HG02571 (cell line): Measurements from ENCODE around the gene EGLN3.

Experiments used
- ATAC-seq: cut with Tn5 transposase; IDR thresholded peaks from one replicate; pipeline ENCODE4 v1.9.1; 2021; ENCODE audit warnings: mild to moderate bottlenecking, moderate library complexity; ENCODE audit not compliant: unreplicated experiment

EGLN3 gene

DNA sequence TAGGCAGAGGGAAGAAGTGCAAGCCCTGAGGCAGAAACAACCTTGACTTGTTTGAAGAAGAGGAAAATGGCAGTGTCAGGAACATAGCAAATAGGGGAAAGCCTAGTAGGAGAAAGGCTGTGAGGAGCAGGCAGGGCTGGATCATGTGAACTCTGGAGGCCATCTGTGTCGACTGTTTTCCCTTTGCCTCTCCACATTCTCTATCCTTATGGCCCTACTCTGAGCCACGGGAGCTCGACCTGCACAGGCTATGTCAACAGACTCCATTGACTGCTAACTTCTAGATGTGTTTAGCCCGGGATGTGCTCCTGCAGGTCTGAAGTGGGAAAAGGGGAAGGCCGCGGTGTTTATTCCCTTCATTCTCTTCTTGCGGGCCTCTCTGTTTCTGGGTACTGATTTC lies 35.2 kb downstream of the EGLN3 start:
- ATAC-seq = no peak

- ATAC-seq = no peak
Measured at GRCh38 chr14:33914676-33915516, 36.0 kb downstream of the EGLN3 start.

- ATAC-seq = no peak
Measured at GRCh38 chr14:33911046-33911445, 39.8 kb downstream of the EGLN3 start.

DNA sequence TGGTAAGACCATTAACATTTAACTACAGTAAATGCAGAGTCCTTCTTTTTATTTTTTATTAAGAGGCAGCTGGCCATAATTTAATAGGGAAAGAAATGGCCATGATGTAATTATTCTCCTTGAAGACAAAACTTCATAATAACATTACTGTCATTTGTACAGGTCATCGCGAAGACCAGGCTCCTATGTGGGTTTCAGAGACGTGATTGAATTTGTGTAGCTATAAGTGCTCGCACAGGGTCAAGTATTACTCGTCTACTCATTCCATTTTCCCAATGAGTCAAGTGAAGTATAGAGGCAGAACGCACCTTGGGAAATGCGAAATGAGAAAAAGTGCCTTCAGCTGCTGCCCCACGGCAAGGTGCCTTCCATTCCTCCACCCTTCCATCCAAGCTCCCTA lies 40.4 kb downstream of the EGLN3 start:
- no peak for ATAC-seq

DNA sequence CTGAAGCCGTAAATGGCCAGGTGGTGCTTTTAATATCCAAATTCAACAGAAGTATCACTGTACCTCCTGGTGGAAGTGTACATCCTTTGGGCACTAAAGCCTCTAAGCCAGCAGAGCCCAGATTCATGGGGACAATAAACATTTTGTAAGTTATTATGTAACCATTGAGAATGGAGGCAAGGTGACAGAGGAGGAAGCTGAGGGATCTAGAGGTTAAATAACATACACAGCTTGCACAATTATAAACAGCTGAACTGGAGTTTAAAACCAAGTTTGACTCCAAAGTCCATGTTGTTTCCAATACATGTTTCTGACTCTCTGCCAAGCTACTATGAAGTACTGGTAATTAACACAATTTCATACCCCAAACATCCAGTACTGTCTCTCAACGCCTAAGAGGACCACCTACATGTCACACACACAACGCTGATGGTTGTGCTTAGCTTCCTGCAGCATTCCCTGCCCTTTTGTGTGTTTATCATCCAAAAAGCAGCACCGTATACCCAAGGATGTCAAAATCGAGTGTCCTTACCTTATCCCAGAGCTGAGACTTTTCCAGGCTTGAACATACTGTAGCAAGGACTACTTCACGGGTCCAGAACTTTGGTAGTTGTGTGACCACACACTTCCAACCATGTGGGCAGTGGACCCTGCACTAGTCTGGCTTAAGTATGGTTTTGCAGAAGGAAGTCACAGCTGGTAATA lies 41.3 kb downstream of the EGLN3 start:
- ATAC-seq = no peak

GRCh38 chr14:33908540-33909223 lies 42.2 kb downstream of the EGLN3 start:
- ATAC-seq = no peak

DNA sequence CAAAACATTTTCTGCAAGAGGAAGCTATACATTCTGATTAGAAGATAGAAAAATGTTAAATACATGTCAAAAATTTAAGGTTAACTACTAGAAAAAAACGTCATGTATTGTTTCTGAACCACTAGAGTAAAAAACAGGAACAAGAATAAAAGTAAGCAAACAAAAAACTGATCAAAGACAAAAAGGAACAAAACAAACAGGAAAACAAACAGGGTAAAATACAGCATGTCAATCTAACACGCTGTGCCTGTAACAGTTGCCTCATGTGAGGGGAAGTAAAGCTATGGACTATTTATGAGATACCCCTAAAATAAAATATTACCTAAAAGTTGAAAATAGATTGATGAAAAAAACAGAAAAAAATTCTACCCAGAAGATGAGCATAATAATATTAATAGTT lies 43.9 kb downstream of the EGLN3 start:
- no peak for ATAC-seq

GRCh38 chr14:33904609-33905008 lies 46.3 kb downstream of the EGLN3 start:
- ATAC-seq = no peak

- ATAC-seq = no peak
Measured at GRCh38 chr14:33903369-33903768, 47.5 kb downstream of the EGLN3 start.

DNA sequence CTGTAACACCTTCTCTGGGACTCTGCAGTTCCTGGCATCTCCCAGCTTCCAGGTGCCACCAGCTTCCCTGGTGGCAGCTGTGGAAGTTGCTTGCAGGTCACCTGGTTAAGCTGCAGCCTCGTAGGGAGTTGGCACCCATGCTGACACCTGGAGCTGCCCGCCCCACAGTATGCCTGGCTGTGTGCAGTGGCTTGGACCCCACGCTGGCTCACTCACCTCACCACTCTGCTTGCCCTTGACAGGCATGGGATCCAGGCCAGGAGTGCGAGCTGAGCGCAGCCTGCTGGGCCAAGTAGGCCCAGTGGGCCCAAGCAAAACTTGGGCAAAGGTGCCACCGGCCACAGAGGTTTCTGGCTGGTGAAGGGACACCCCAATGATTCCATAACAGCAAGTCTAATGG lies 48.5 kb downstream of the EGLN3 start:
- no peak for ATAC-seq

DNA sequence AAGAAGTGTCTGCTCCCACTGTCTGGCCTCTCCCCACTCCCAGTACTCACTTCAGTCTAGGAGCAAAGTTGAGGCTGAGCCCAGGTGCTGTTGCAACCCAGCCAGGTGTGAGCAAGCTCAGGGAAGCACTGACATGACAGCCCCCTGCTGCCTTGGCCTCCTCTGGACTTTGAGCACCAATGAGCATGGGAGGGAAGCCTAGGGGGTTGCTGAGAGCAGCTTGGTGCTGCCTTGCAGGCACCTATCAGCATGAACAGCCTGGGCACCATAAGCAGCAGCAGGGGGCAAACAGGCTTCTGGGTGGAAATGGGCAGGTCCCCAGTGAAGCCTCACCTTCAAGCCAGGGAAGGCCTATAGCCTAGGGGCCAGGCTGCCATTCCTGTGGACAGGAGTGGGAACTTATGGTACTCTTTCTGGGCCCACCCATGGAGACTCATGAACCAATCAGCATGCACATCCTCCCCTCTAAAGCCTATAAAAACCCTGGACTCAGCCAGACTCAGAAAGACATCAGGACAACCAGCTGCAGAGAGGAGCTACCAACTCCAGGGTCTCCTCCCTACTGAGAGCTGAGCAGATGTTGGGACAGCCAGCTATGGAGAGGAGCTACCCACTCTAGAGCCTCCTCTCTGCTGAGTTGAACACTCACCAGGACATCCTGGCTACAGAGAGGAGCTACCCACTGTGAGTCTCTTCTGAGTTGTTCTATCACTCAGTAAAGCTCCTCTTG lies 49.3 kb downstream of the EGLN3 start:
- no peak for ATAC-seq

DNA sequence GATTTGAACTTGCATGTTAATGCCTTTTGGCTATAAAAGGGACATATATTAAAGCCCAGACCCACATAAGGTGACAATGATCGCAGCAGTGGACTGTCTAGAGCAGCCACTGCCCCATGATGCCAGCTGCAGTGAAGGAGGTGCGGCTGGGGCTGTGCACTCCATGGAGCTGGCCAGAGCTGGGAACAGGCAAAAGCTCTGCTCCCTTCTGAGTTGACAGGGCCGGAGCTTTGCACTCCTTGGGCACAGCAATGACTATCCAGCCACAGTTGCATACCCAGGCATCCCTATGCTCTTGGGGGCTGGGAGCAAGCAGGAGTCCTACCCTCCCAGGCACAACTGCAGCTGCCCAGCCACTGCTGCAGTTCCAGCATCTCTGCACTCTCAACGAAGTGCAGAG lies 50.2 kb downstream of the EGLN3 start:
- no peak for ATAC-seq

GRCh38 chr14:33899723-33900341 lies 51.0 kb downstream of the EGLN3 start:
- ATAC-seq = no peak

DNA sequence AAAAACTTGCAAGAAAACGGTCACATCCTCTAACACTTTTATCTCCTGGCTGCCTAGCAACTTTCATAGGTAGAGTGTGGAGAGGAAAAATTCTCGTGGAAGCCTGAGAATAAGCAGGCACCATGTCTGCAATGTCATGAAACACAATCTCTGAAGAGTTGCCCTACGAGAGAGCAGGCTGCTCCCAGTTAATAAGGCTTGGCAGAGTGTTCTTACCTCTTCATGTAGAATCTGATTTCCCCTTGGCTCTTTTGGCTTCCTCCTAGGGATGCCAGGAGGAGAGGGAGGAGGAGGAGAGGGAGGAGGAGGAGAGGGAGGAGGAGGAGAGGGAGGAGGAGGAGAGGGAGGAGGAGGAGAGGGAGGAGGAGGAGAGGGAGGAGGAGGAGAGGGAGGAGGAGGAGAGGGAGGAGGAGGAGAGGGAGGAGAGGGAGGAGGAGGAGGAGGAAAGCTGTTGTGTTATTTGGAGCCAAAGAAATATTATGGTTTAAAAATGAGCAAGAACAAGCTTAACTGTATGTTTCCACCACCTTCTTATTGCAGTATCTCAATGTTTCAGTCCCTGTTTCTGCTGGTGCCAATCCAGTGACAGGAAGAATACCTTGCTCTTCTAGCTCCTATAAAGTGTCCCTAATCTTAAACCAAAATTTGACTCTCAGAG lies 52.9 kb downstream of the EGLN3 start:
- no peak for ATAC-seq

DNA sequence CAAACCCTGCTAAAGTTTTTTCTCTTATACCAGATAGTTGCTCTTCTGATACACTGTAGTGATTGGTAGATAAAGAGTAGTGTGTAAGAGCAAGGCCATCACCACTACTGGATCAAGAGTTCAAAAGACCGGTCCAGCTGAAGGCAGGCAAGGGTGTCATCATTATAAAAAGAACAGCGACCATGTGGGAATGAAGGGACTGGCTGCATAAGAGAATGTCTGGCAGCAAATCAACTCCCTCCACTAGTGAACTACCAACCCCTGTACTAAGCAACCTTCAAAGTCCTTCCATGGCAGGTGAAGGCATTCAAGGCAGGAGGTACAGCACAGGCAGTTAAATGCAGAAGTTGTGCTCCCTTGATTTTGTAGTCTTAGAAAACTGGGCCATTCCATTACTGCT lies 53.5 kb downstream of the EGLN3 start:
- ATAC-seq = no peak

GRCh38 chr14:33894339-33894738 lies 56.5 kb downstream of the EGLN3 start:
- no peak for ATAC-seq

DNA sequence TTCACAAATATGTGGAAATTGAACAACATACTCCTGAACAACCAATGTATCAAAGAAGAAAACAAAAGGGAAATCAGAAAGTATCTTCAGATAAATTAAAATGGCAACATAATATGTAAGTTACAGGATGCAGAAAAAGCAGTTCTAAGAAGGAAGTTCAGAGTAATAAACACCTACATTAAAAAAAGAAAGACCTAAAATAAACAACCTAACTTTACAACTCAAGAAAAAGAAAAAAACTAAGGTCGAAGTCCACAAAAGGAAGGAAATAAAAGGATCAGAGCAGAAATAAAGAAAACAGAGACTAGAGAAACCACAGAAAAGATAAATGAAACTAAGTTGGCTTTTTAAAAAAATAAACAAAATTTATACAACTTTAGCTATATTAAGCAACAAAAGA lies 59.2 kb downstream of the EGLN3 start:
- ATAC-seq = no peak

GRCh38 chr14:33884916-33885315 lies 66.0 kb downstream of the EGLN3 start:
- no peak for ATAC-seq

DNA sequence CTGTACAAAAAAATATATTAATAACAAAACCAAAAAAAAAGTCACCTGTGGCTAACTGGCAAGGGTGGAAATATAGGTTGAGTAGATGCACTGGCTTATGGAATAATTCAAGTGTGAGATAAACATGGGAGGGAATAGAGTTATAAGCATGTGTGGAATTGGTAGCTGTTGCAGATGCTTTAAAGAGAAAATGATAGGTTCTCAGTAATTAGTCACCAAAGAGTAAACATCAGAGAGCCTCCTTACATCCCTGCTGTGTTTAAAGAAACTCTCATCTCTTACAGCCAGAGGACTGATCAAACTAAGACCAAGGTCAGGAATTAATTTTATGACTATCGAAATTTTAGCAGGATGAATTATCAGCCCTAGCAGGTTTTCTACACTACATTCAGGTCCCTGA lies 70.5 kb downstream of the EGLN3 start:
- no peak for ATAC-seq

DNA sequence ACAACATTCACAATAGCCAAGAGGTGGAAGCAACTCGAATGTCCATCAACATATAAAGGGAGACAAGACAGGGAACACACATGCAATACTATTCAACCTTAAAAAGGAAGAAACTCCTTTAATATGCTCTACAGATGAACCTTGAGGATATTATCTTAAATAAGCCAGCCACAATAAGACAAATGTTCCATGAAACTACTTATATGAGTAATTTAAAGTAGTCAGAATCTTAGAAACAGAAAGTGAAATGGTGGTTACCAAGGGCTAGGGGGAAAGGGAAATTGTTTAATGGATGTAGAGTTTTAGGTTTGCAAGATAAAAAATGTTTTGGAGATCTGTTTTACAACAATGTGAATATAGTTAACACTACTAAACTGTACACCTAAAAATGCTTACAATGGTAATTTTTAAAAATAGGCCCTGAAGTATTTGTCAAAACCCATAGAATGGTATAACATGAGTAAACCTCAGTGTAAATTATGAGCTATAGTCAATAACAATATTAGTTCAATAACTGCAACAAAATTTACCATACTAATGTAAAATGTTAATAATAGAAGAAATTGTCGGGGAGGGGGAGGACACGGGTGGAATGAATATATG lies 71.1 kb downstream of the EGLN3 start:
- no peak for ATAC-seq
